ENCODE results near the gene CDR2.
A peak's percentile ranks its signal among the peaks of the same experiment; 100 is the strongest.
"Not testable (repeated sequence)": the region's sequence is repeated elsewhere in the genome, so short reads cannot be mapped to it uniquely, and the experiment has no call there.

The CDR2 gene

GRCh38 chr16:22368200-22368826 is 6.1 kb downstream of the CDR2 start:
- not testable (repeated sequence) for H3K27ac ChIP-seq (ENCODE audit: extremely low read depth, low read depth, low read length); H3K9me3 ChIP-seq (ENCODE audit: control insufficient read depth, insufficient read depth, low read depth, low read length); H3K4me3 ChIP-seq (ENCODE audit: low read depth, low read length)
- Histone ChIP-seq H3K36me3 (ENCODE audit: control insufficient read depth in 2 of 2, insufficient read depth in 1 of 2, low read length in 2 of 2) (peaks cover 6 to 26% of the 10 kb centered on the region in 2 experiments), H3K4me1 (ENCODE audit: control insufficient read depth, insufficient read depth, low read length) (peaks cover 16% of the 10 kb centered on the region; the same call in 1 of the 2 replicates)
- ChIA-PET CTCF (interaction anchor here (0.6 kb wide), 1 partner anchor 9 kb away, joined by 3 read pairs; no protein-coding TSS in a partner anchor), POLR2A (interaction anchor here (0.6 kb wide), 2 partner anchors 29 to 1630 kb away, joined by 4 to 5 read pairs; no protein-coding TSS in a partner anchor)
- TF ChIP-seq SCRT2 (tag by site-specific recombination; IDR thresholded peaks at IDR 0.05) = peak; percentile 54; the same call in 1 of the 2 replicates

GRCh38 chr16:22366889-22367288 is 7.5 kb downstream of the CDR2 start:
- H3K36me3 ChIP-seq (ENCODE audit: control insufficient read depth in 2 of 2, insufficient read depth in 1 of 2, low read length in 2 of 2) = peaks cover 6 to 35% of the 10 kb centered on the region in 2 experiments
- H3K4me1 ChIP-seq (ENCODE audit: control insufficient read depth, insufficient read depth, low read length) = peaks cover 10% of the 10 kb centered on the region; the same call in 1 of the 2 replicates
- H3K9me3 ChIP-seq (ENCODE audit: control insufficient read depth, insufficient read depth, low read depth, low read length) = no peaks in the 10 kb centered on the region
- TF ChIP-seq ZNF473 (tag by site-specific recombination; IDR thresholded peaks at IDR 0.05) (no peak), BCL11A (tag by site-specific recombination; IDR thresholded peaks at IDR 0.05; ENCODE audit: low read depth) (no peak), ZFP69B (tag by site-specific recombination; IDR thresholded peaks at IDR 0.05) (no peak)
- POLR2A ChIA-PET = no interaction called here
- CTCF ChIA-PET = no interaction called here
- no peak overlapping the region for H3K27ac ChIP-seq (ENCODE audit: extremely low read depth, low read depth, low read length)
- no peak overlapping the region for H3K4me3 ChIP-seq (ENCODE audit: low read depth, low read length)

DNA sequence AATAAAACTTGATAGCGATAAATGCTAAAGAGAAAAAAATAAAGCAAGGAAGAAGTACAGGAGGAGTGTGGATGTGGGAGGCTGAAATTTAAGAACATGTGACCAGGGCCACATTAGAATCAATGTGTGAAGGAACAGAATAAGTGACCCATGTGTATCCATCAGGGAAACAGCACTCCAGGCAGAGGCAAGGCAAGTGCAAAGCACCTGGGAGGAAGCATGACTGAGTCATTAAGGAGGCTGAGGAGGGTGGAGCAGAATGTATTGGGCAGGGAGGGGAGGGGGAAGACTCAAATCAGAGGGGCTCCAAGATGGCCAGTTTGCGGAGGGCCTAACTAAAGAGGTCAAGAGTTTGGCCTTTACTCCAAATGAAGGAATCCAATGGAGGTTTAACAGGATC is 8.0 kb downstream of the CDR2 start:
- Histone ChIP-seq H3K4me3 (ENCODE audit: low read depth, low read length) (no peak overlapping the region), H3K27ac (ENCODE audit: extremely low read depth, low read depth, low read length) (no peak overlapping the region), H3K9me3 (ENCODE audit: control insufficient read depth, insufficient read depth, low read depth, low read length) (no peaks in the 10 kb centered on the region), H3K36me3 (ENCODE audit: control insufficient read depth in 2 of 2, insufficient read depth in 1 of 2, low read length in 2 of 2) (peaks cover 6 to 30% of the 10 kb centered on the region in 2 experiments), H3K4me1 (ENCODE audit: control insufficient read depth, insufficient read depth, low read length) (peaks cover 12% of the 10 kb centered on the region)
- CTCF ChIA-PET = interaction anchor here (0.6 to 1.2 kb wide), 2 partner anchors 30 to 44 kb away, joined by 3 to 5 read pairs; no protein-coding TSS in a partner anchor
- POLR2A ChIA-PET = no interaction called here
- no peak for TF ChIP-seq SETDB1 (IDR thresholded peaks at IDR 0.05; ENCODE audit: insufficient read length, low read length)
- no peak for TF ChIP-seq ZBTB8A (tag by site-specific recombination; IDR thresholded peaks at IDR 0.05)
- no peak for TF ChIP-seq ZNF560 (tag by site-specific recombination; IDR thresholded peaks at IDR 0.05; ENCODE audit: borderline replicate concordance)
- TF ChIP-seq ZBTB7A (tag by site-specific recombination; IDR thresholded peaks at IDR 0.05; ENCODE audit: low read depth) = no peak
- TF ChIP-seq ZNF214 (tag by site-specific recombination; IDR thresholded peaks at IDR 0.05; ENCODE audit: borderline replicate concordance) = no peak
- TF ChIP-seq ZNF558 (tag by site-specific recombination; IDR thresholded peaks at IDR 0.05) = no peak
- TF ChIP-seq, protein P1, sequence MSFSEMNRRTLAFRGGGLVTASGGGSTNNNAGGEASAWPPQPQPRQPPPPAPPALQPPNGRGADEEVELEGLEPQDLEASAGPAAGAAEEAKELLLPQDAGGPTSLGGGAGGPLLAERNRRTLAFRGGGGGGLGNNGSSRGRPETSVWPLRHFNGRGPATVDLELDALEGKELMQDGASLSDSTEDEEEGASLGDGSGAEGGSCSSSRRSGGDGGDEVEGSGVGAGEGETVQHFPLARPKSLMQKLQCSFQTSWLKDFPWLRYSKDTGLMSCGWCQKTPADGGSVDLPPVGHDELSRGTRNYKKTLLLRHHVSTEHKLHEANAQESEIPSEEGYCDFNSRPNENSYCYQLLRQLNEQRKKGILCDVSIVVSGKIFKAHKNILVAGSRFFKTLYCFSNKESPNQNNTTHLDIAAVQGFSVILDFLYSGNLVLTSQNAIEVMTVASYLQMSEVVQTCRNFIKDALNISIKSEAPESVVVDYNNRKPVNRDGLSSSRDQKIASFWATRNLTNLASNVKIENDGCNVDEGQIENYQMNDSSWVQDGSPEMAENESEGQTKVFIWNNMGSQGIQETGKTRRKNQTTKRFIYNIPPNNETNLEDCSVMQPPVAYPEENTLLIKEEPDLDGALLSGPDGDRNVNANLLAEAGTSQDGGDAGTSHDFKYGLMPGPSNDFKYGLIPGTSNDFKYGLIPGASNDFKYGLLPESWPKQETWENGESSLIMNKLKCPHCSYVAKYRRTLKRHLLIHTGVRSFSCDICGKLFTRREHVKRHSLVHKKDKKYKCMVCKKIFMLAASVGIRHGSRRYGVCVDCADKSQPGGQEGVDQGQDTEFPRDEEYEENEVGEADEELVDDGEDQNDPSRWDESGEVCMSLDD (tag by site-specific recombination; IDR thresholded peaks at IDR 0.05) = no peak
- no peak for TF ChIP-seq MYNN (tag by site-specific recombination; IDR thresholded peaks at IDR 0.05; ENCODE audit: borderline replicate concordance)
- TF ChIP-seq, protein P2, sequence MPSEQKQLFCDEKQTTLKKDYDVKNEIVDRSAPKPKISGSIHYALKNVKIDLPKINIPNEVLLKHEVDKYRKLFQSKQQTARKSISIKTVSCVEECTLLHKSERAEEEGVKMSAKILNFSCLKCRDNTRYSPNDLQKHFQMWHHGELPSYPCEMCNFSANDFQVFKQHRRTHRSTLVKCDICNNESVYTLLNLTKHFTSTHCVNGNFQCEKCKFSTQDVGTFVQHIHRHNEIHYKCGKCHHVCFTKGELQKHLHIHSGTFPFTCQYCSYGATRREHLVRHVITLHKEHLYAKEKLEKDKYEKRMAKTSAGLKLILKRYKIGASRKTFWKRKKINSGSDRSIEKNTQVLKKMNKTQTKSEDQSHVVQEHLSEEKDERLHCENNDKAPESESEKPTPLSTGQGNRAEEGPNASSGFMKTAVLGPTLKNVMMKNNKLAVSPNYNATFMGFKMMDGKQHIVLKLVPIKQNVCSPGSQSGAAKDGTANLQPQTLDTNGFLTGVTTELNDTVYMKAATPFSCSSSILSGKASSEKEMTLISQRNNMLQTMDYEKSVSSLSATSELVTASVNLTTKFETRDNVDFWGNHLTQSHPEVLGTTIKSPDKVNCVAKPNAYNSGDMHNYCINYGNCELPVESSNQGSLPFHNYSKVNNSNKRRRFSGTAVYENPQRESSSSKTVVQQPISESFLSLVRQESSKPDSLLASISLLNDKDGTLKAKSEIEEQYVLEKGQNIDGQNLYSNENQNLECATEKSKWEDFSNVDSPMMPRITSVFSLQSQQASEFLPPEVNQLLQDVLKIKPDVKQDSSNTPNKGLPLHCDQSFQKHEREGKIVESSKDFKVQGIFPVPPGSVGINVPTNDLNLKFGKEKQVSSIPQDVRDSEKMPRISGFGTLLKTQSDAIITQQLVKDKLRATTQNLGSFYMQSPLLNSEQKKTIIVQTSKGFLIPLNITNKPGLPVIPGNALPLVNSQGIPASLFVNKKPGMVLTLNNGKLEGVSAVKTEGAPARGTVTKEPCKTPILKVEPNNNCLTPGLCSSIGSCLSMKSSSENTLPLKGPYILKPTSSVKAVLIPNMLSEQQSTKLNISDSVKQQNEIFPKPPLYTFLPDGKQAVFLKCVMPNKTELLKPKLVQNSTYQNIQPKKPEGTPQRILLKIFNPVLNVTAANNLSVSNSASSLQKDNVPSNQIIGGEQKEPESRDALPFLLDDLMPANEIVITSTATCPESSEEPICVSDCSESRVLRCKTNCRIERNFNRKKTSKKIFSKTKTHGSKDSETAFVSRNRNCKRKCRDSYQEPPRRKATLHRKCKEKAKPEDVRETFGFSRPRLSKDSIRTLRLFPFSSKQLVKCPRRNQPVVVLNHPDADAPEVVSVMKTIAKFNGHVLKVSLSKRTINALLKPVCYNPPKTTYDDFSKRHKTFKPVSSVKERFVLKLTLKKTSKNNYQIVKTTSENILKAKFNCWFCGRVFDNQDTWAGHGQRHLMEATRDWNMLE (tag by site-specific recombination; conservative IDR thresholded peaks at IDR 0.05; ENCODE audit: low read depth) = no peak
